ENCODE measurements around the gene TENT4A.

TENT4A gene

DNA sequence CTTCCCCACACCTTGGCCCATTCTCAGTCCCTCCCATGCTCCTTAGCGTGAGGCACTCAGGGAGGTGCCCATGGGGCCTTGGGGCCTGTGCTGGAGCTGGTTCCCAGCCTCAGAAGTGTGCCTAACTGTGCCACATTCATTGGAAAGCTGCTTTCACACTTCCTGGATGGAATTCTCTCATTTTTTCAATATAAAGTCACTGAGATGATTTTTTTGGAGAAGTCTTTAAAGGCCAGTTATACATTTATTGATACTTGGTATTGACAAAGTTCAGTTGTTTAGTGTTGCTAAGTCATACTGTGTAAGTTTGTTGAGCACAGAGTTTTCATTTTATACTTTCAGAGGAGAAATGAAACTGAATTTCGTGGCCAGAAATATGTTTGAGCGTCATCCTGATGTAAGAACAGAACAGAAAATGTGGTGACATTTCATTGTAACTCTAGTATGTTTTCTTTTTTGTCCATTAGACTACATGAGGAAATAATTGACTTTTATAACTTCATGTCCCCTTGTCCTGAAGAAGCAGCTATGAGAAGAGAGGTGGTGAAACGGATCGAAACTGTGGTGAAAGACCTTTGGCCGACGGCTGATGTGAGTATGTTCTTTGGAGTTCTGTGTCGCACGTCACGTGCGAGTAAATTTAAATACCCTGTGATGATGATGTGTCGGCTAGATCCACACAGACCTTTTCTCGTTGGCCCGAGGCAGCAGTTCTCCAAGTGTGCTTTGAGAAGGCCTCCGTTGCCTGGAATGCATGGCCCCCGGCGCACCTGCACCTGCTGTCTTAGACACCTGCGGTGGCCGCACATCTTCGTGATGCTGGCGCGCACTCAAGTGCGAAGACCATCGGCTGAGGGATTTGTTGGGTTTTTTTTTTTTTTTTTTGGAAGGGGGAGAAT is 24.1 kb downstream of the TENT4A start:
- H3K9me3 ChIP-seq (ENCODE audit: control insufficient read depth, insufficient read depth, low read length) = no peaks in the 10 kb centered on the region
- no peak overlapping the region for H3K27ac ChIP-seq (ENCODE audit: low read length)
- peaks cover 10% of the 10 kb centered on the region for H3K36me3 ChIP-seq (ENCODE audit: control insufficient read depth, insufficient read depth, low read length)
- H3K4me1 ChIP-seq (ENCODE audit: control insufficient read depth, insufficient read depth, low read length) = no peaks in the 10 kb centered on the region
- H3K4me3 ChIP-seq (ENCODE audit: low read length) = no peak overlapping the region
- WGBS (ENCODE audit: insufficient coverage, insufficient read length) = no CpG with 5 or more reads among the region's 24 CpGs
- DNase-seq (ENCODE audit: low read depth, low spot score) = no peak
- H3K27me3 ChIP-seq (ENCODE audit: control insufficient read depth, insufficient read depth, low read length) = no peaks in the 10 kb centered on the region

DNA sequence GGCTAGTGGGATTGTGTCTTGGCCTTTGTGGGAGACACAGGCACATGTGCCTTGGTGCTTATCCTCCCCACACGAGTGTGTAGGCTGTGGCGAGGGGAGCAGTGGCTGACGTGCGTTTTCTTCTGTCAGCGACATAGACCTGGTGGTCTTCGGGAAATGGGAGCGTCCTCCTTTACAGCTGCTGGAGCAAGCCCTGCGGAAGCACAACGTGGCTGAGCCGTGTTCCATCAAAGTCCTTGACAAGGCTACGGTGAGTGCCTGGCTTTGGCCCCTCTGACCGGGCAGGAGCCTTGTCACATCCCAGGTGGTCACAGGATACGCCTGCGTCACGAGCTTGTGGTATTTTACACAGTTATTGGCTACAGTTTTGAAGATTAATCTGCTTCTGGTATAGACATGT is 26.4 kb downstream of the TENT4A start:
- no CpG with 5 or more reads among the region's 15 CpGs for WGBS (ENCODE audit: insufficient coverage, insufficient read length)
- H3K4me3 ChIP-seq (ENCODE audit: low read length) = no peak overlapping the region
- H3K4me1 ChIP-seq (ENCODE audit: control insufficient read depth, insufficient read depth, low read length) = no peaks in the 10 kb centered on the region
- H3K27me3 ChIP-seq (ENCODE audit: control insufficient read depth, insufficient read depth, low read length) = no peaks in the 10 kb centered on the region
- no peak for DNase-seq (ENCODE audit: low read depth, low spot score)
- H3K36me3 ChIP-seq (ENCODE audit: control insufficient read depth, insufficient read depth, low read length) = peaks cover 10% of the 10 kb centered on the region
- no peaks in the 10 kb centered on the region for H3K9me3 ChIP-seq (ENCODE audit: control insufficient read depth, insufficient read depth, low read length)
- H3K27ac ChIP-seq (ENCODE audit: low read length) = no peak overlapping the region

DNA sequence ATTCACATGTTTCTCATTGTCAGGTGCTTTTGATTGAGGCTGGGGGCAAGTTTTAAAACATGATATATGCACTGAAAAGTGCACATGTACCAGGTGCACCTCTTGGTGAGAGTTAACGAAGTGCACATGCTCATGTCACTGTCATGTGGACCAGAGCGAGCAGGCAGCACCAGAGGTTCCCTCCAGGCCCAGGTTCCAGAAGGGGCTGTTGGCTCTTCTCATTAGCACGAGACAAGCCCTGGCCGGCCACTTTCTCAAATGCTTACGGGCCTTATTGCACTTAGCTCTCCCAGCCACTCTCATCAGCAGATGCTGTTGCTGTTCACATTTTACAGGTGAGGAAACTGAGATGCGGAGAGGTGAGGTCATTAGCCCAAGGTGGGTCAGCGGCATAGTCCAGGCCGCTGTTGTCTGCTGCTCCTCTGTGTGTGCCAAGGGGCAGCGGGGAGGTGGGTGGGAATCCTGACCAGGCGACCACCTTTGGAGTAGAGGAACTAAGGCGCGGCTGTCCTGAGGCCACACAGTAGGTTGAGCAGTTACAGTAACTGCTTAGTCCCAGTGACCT is 27.4 kb downstream of the TENT4A start:
- Histone ChIP-seq H3K9me3 (ENCODE audit: control insufficient read depth, insufficient read depth, low read length) (no peaks in the 10 kb centered on the region), H3K4me3 (ENCODE audit: low read length) (no peak overlapping the region), H3K27me3 (ENCODE audit: control insufficient read depth, insufficient read depth, low read length) (no peaks in the 10 kb centered on the region), H3K36me3 (ENCODE audit: control insufficient read depth, insufficient read depth, low read length) (peaks cover 10% of the 10 kb centered on the region), H3K27ac (ENCODE audit: low read length) (no peak overlapping the region), H3K4me1 (ENCODE audit: control insufficient read depth, insufficient read depth, low read length) (no peaks in the 10 kb centered on the region)
- WGBS (ENCODE audit: insufficient coverage, insufficient read length) = no CpG with 5 or more reads among the region's 12 CpGs
- DNase-seq (ENCODE audit: low read depth, low spot score) = no peak

DNA sequence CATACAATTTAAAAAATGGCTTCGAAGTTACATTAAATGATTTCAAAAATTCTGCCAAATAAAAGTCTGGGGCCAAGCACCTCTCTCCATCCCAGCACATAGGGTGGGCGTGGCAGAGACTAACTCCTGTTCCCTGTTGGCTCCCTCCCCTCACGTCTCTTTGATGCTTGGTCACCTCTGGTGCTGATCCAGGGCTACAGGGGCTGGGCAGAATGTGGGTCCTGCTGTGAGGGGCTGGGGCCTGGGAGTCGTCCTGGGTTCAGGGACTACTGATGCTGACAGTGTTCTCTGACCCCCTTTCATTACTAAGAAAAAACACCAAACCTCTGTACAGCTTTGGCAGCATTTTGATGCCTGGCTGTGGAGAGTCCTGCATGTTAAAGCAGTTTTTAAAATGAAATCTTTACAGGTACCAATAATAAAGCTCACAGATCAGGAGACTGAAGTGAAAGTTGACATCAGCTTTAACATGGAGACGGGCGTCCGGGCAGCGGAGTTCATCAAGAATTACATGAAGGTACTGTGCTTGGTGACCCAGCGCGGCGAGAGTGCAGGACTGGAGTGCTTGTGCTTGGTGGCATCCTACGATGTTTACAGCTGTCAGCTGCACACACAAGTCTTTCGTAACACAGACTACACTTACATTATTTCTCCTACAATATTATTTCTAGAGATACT is 29.0 kb downstream of the TENT4A start:
- WGBS (ENCODE audit: insufficient coverage, insufficient read length) = no CpG with 5 or more reads among the region's 13 CpGs
- H3K4me1 ChIP-seq (ENCODE audit: control insufficient read depth, insufficient read depth, low read length) = no peaks in the 10 kb centered on the region
- no peaks in the 10 kb centered on the region for H3K9me3 ChIP-seq (ENCODE audit: control insufficient read depth, insufficient read depth, low read length)
- H3K27ac ChIP-seq (ENCODE audit: low read length) = no peak overlapping the region
- DNase-seq (ENCODE audit: low read depth, low spot score) = no peak
- no peaks in the 10 kb centered on the region for H3K27me3 ChIP-seq (ENCODE audit: control insufficient read depth, insufficient read depth, low read length)
- H3K36me3 ChIP-seq (ENCODE audit: control insufficient read depth, insufficient read depth, low read length) = peaks cover 10% of the 10 kb centered on the region
- H3K4me3 ChIP-seq (ENCODE audit: low read length) = no peak overlapping the region

DNA sequence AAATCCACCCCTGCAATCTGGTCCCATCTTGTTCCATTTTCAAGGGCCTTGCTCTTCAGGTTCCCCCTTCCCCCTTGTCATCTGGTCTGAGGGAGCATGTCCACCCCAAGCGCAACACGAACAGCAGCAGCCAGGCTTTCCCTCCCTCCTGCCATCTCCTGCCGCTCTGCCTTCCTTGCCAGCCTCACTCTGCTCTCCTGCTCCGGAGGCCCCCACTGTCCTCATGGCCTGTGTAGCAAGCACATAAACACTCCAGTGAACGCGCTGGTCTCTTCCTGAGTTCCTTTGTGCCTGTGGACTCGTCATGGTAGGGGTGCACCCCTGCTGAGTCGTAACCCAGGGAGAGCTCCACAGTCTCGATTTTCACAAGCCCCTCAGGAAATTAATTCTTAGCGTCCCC is 29.9 kb downstream of the TENT4A start:
- WGBS (ENCODE audit: insufficient coverage, insufficient read length) = no CpG with 5 or more reads among the region's 10 CpGs
- H3K27me3 ChIP-seq (ENCODE audit: control insufficient read depth, insufficient read depth, low read length) = no peaks in the 10 kb centered on the region
- no peak overlapping the region for H3K4me3 ChIP-seq (ENCODE audit: low read length)
- H3K4me1 ChIP-seq (ENCODE audit: control insufficient read depth, insufficient read depth, low read length) = no peaks in the 10 kb centered on the region
- H3K36me3 ChIP-seq (ENCODE audit: control insufficient read depth, insufficient read depth, low read length) = peaks cover 7% of the 10 kb centered on the region; the same call in 1 of the 2 replicates
- H3K27ac ChIP-seq (ENCODE audit: low read length) = no peak overlapping the region
- no peaks in the 10 kb centered on the region for H3K9me3 ChIP-seq (ENCODE audit: control insufficient read depth, insufficient read depth, low read length)
- DNase-seq (ENCODE audit: low read depth, low spot score) = no peak

DNA sequence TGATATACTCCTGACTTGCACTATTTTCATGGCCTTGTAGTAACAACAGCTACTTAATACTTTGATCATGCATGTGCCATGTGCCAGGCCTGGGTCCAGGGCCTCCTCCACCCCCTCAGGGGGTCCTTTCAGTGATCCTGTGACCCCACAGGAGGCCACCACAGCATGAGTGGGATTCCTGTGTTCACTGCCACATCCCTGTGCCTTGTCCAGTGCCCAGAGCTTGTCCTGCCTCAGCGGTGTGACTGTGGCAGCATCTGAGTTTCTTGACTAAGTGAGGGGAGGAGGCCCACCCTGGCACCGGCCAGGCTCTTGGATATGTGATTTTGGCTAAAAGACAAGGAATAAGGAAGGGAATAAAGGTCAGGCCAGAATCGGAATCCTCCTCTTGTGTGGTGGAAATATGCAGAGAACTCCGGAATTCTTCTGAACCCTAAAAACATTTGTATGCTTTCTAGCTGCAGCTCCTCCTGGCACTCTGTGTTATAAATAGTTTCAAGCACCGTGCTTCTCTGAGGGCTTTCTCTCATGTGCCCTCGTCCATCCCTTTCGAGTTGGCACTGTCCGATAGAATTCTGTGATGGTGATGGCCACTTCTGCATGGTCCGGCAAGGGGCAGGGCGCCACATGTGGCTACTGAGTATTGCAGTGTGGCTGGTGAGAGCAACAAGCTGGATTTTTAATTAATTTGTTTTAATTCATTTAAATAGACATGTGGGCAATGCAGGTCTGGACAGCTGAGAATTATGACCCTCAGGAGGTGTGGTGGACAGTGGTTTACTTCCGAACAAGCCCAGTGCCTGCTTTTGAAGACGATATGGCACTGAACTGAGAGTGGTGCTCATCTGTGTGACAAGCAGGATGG is 31.8 kb downstream of the TENT4A start:
- H3K4me3 ChIP-seq (ENCODE audit: low read length) = no peak overlapping the region
- H3K27me3 ChIP-seq (ENCODE audit: control insufficient read depth, insufficient read depth, low read length) = no peaks in the 10 kb centered on the region
- no peak for DNase-seq (ENCODE audit: low read depth, low spot score)
- H3K27ac ChIP-seq (ENCODE audit: low read length) = no peak overlapping the region
- no CpG with 5 or more reads among the region's 12 CpGs for WGBS (ENCODE audit: insufficient coverage, insufficient read length)
- H3K36me3 ChIP-seq (ENCODE audit: control insufficient read depth, insufficient read depth, low read length) = peaks cover 3% of the 10 kb centered on the region; the same call in 1 of the 2 replicates
- H3K9me3 ChIP-seq (ENCODE audit: control insufficient read depth, insufficient read depth, low read length) = no peaks in the 10 kb centered on the region
- H3K4me1 ChIP-seq (ENCODE audit: control insufficient read depth, insufficient read depth, low read length) = no peaks in the 10 kb centered on the region

DNA sequence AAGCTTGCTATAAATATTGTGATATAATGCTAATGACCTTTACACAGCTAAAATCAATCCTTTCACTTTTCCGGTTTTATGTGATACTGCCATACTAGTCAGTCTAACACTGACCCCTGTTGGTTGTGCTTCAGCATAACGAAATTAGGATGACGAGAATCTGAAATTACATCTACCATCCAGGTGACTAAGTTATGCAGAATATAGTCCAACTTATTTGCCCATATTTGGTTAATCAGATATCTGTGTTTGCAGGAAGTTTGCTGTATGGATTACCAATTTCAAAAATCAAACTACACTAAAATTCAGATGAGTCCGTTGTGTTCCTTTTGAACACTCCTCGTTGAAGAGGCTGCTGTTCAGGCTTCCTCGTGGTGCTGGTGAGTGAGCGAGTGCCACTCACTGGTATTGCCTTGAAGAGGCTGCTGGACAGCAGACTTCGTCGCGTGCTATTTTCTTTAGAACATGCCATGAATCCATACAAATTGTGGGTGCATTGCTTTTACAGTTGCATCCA is 32.5 kb downstream of the TENT4A start:
- no peaks in the 10 kb centered on the region for H3K27me3 ChIP-seq (ENCODE audit: control insufficient read depth, insufficient read depth, low read length)
- no peak for DNase-seq (ENCODE audit: low read depth, low spot score)
- no peak overlapping the region for H3K27ac ChIP-seq (ENCODE audit: low read length)
- H3K4me1 ChIP-seq (ENCODE audit: control insufficient read depth, insufficient read depth, low read length) = no peaks in the 10 kb centered on the region
- H3K4me3 ChIP-seq (ENCODE audit: low read length) = no peak overlapping the region
- no peaks in the 10 kb centered on the region for H3K9me3 ChIP-seq (ENCODE audit: control insufficient read depth, insufficient read depth, low read length)
- no CpG with 5 or more reads among the region's 10 CpGs for WGBS (ENCODE audit: insufficient coverage, insufficient read length)
- H3K36me3 ChIP-seq (ENCODE audit: control insufficient read depth, insufficient read depth, low read length) = peaks cover 3% of the 10 kb centered on the region; the same call in 1 of the 2 replicates

DNA sequence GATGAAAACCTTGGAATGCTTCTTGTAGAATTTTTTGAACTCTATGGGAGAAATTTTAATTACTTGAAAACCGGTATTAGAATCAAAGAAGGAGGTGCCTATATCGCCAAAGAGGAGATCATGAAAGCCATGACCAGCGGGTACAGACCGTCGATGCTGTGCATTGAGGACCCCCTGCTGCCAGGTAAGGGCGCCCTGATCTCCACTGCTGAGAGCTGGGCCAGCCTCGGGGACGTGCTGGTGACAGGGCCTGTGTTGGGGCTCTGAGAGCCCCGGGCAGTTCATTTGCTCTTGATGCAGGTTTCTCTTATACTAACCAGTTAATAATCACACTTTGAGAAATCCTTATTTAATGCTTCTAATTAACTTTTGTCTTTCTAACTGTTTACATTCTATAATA is 33.0 kb downstream of the TENT4A start:
- no peaks in the 10 kb centered on the region for H3K9me3 ChIP-seq (ENCODE audit: control insufficient read depth, insufficient read depth, low read length)

DNA sequence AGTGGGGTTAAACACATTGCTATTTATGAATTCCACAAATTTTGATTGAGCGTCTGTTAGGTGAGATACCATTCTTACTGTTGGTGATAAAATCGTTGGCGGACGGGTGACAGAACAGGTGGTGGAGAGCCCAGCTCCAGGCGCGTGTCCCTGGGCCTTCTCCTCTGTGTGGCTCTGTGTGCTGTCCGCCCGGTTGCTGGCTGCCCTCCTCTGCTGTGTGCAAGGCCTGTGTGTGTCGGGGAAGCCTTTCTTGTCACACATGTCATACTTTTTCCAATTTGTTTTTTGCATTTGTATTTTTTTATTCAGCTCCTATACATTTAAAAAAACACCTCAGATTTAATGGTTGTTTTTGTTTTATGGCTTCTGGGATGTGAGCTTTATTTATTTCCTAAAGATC is 33.9 kb downstream of the TENT4A start:
- DNase-seq (ENCODE audit: low read depth, low spot score) = no peak
- no peaks in the 10 kb centered on the region for H3K9me3 ChIP-seq (ENCODE audit: control insufficient read depth, insufficient read depth, low read length)
- H3K36me3 ChIP-seq (ENCODE audit: control insufficient read depth, insufficient read depth, low read length) = peaks cover 14% of the 10 kb centered on the region
- no CpG with 5 or more reads among the region's 9 CpGs for WGBS (ENCODE audit: insufficient coverage, insufficient read length)
- H3K27me3 ChIP-seq (ENCODE audit: control insufficient read depth, insufficient read depth, low read length) = no peaks in the 10 kb centered on the region
- no peak overlapping the region for H3K27ac ChIP-seq (ENCODE audit: low read length)
- no peak overlapping the region for H3K4me3 ChIP-seq (ENCODE audit: low read length)
- H3K4me1 ChIP-seq (ENCODE audit: control insufficient read depth, insufficient read depth, low read length) = no peaks in the 10 kb centered on the region

More for the DNA sequence above, 33.0 kb downstream of the TENT4A start:
- Histone ChIP-seq H3K27me3 (ENCODE audit: control insufficient read depth, insufficient read depth, low read length) (no peaks in the 10 kb centered on the region), H3K27ac (ENCODE audit: low read length) (no peak overlapping the region), H3K36me3 (ENCODE audit: control insufficient read depth, insufficient read depth, low read length) (peaks cover 8% of the 10 kb centered on the region), H3K4me1 (ENCODE audit: control insufficient read depth, insufficient read depth, low read length) (no peaks in the 10 kb centered on the region), H3K4me3 (ENCODE audit: low read length) (no peak overlapping the region)
- no peak for DNase-seq (ENCODE audit: low read depth, low spot score)
- WGBS (ENCODE audit: insufficient coverage, insufficient read length) = no CpG with 5 or more reads among the region's 9 CpGs

DNA sequence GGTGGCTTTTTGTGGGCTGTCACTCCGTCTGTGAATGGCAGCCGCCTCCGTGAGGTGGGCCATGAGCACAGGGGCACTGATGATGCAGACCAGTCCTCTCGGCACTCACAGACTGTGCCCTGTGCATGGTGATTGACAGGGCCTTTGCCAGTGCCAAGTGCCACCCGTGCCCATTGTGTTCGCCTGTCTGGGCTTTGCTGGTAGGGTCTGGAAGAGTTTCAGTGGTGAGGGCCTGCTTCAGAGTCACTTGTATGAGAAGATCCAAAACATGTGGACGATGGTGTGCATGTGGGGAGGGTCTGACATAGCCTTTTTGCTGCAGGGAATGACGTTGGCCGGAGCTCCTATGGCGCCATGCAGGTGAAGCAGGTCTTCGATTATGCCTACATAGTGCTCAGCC is 34.9 kb downstream of the TENT4A start:
- H3K36me3 ChIP-seq (ENCODE audit: control insufficient read depth, insufficient read depth, low read length) = peaks cover 12% of the 10 kb centered on the region
- H3K4me1 ChIP-seq (ENCODE audit: control insufficient read depth, insufficient read depth, low read length) = no peaks in the 10 kb centered on the region
- WGBS (ENCODE audit: insufficient coverage, insufficient read length) = no CpG with 5 or more reads among the region's 11 CpGs
- H3K27ac ChIP-seq (ENCODE audit: low read length) = no peak overlapping the region
- H3K4me3 ChIP-seq (ENCODE audit: low read length) = no peak overlapping the region
- no peak for DNase-seq (ENCODE audit: low read depth, low spot score)
- H3K9me3 ChIP-seq (ENCODE audit: control insufficient read depth, insufficient read depth, low read length) = no peaks in the 10 kb centered on the region
- no peaks in the 10 kb centered on the region for H3K27me3 ChIP-seq (ENCODE audit: control insufficient read depth, insufficient read depth, low read length)

All from iPS DF 6.9 (cell line).